Mucosa of descending colon (tissue), 3 donors: ENCODE results near the gene CWC27. TPM values are rescaled to one million over a fixed set of nuclear protein-coding genes. Genes with fewer than 3 reads are reported as not detected.
"Not testable (repeated sequence)": the region's sequence is repeated elsewhere in the genome, so short reads cannot be mapped to it uniquely, and the experiment has no call there.

Source experiments
- ATAC-seq: fragments of 200-7000 bp; cut with Tn5 transposase; one replicate; pipeline ENCODE4 v1.9.1; 2020; ENCODE audit warnings: mild to moderate bottlenecking, moderate library complexity
- DNase-seq, 3 donors: peaks; one replicate each; pipeline ENCODE4 v3.0.0-alpha.2; 2020
- H3K36me3 ChIP-seq: fragments of 200-600 bp; one replicate; pipeline ENCODE4 v1.8.0; 2021; ENCODE audit warnings: low read depth, mild to moderate bottlenecking
- H3K4me1 ChIP-seq: fragments of 200-600 bp; one replicate; pipeline ENCODE4 v1.8.0; 2021; ENCODE audit warnings: low read depth, mild to moderate bottlenecking
- H3K4me3 ChIP-seq: fragments of 200-600 bp; one replicate; pipeline ENCODE4 v1.8.0; 2021; ENCODE audit warnings: mild to moderate bottlenecking
- H3K9me3 ChIP-seq: fragments of 200-600 bp; one replicate; pipeline ENCODE4 v1.8.0; 2021; ENCODE audit warnings: mild to moderate bottlenecking
- CTCF ChIP-seq: fragments of 200-600 bp; IDR thresholded peaks from one replicate; pipeline ENCODE4 v1.8.0; 2022; ENCODE audit warnings: antibody characterized with exemption, mild to moderate bottlenecking
- intact Hi-C, 2 donors: fragments of 100-400 bp; cut with DNase I in 1 of 2; cut with micrococcal nuclease in 1 of 2; formaldehyde crosslinking; loops; one replicate each; pipeline versions ENCODE4 v1.11.0 to v1.11.1; 2022; cut with DNase I, micrococcal nuclease
- total RNA-seq, 3 donors: library from RNA; stranded (reverse); fragmentation: NEBNext Ultra II Directional in 2 of 3; extraction: Animal tissue kit (Norgen Biotek cat#: 25700) in 2 of 3; gene quantifications; one replicate each; pipeline versions ENCODE4 v1.2.1 to v1.2.4, GENCODE V29; 2021 to 2023
- donor health status: DM: no; HTN: no; CAD: no; lungs with moderate emphysema.
- donor health status: DM: no; HTN: no; CAD: no.
- donor health status: DM: no; HTN: yes; CAD: no.

The CWC27 gene
- total RNA-seq, 3 donors from 2014 or later: 15.1 to 21.7 (median 15.2) TPM

GRCh38 chr5:64923151-64923685 lies 154.5 kb downstream of the CWC27 start:
- Histone ChIP-seq H3K9me3 (peaks cover 25% of the 10 kb centered on the region), H3K4me1 (no peaks in the 10 kb centered on the region), H3K4me3 (no peak overlapping the region), H3K36me3 (no peaks in the 10 kb centered on the region)
- no peak for DNase-seq
- intact Hi-C loops: no loop called here
- no peak for TF ChIP-seq CTCF
- no peak for ATAC-seq

GRCh38 chr5:64925123-64925522 lies 156.4 kb downstream of the CWC27 start:
- no peak for DNase-seq
- TF ChIP-seq CTCF: no peak
- Histone ChIP-seq H3K36me3 (no peaks in the 10 kb centered on the region), H3K9me3 (peaks cover 19% of the 10 kb centered on the region), H3K4me3 (no peak overlapping the region), H3K4me1 (no peaks in the 10 kb centered on the region)
- no peak for ATAC-seq
- intact Hi-C loops: no loop called here

GRCh38 chr5:64929833-64930232 lies 161.1 kb downstream of the CWC27 start:
- intact Hi-C loops: no loop called here
- Histone ChIP-seq H3K4me3 (no peak overlapping the region), H3K4me1 (no peaks in the 10 kb centered on the region), H3K36me3 (no peaks in the 10 kb centered on the region), H3K9me3 (no peaks in the 10 kb centered on the region)
- ATAC-seq (no peak), DNase-seq (no peak)
- no peak for TF ChIP-seq CTCF

- no peak for TF ChIP-seq CTCF
- ATAC-seq: no peak
- Histone ChIP-seq H3K4me1 (no peaks in the 10 kb centered on the region), H3K9me3 (no peaks in the 10 kb centered on the region), H3K4me3 (no peak overlapping the region), H3K36me3 (no peaks in the 10 kb centered on the region)
- intact Hi-C loops: no loop called here
- no peak for DNase-seq
Measured at GRCh38 chr5:64930672-64931318, 162.1 kb downstream of the CWC27 start.

GRCh38 chr5:64939422-64939771 lies 170.7 kb downstream of the CWC27 start:
- H3K4me3 ChIP-seq, ATAC-seq, H3K36me3 ChIP-seq, DNase-seq, H3K4me1 ChIP-seq, intact Hi-C loops, H3K9me3 ChIP-seq: not testable (repeated sequence)

GRCh38 chr5:64939772-64940510 lies 171.2 kb downstream of the CWC27 start:
- H3K4me1 ChIP-seq: no peaks in the 10 kb centered on the region
- no peaks in the 10 kb centered on the region for H3K36me3 ChIP-seq
- intact Hi-C loops: no loop called here
- no peak overlapping the region for H3K4me3 ChIP-seq
- H3K9me3 ChIP-seq: peaks cover 3% of the 10 kb centered on the region
- DNase-seq: peak in 2 of 3 donors; percentile 42 to 54
- ATAC-seq: peak; percentile 45
- TF ChIP-seq CTCF: no peak
